ENCODE measurements around the gene SLC7A14. TPM values are rescaled to one million over a fixed set of nuclear protein-coding genes. Genes with fewer than 3 reads are reported as not detected.

The SLC7A14 gene
- total RNA-seq, 1 experiment from 2014 or later: not detected

DNA sequence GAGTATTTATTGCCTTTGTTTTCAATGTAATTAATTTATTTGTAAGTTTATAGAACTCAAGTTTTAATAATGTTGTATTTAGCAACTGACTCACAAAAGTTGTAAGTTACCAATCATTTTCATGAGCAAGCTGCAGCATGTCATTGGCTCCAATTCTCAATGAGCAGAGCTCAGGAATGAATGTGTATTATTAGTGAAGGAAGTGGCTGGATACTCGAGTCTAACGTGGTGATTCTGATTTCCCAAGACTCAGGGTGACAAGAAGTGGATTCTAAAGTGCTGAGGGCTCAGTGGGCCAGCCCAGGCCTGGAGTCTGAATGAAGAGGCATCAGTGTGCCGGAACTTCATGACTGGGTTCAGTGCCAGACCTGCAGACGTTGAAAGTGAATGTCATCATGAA, 127.6 kb downstream of the SLC7A14 start (continued):
- TF ChIP-seq EGR1 (IDR thresholded peaks at IDR 0.05; ENCODE audit: low read depth) (no peak), CBX3 (IDR thresholded peaks at IDR 0.05; ENCODE audit: low read depth) (no peak), SIN3A (IDR thresholded peaks at IDR 0.05; ENCODE audit: low read depth) (no peak), CEBPB (IDR thresholded peaks at IDR 0.05; ENCODE audit: low read depth) (no peak), TCF7L2 (IDR thresholded peaks at IDR 0.05; ENCODE audit: borderline replicate concordance, extremely low read depth, insufficient read depth, insufficient read length) (no peak), YY1 (IDR thresholded peaks at IDR 0.05; ENCODE audit: extremely low read depth, insufficient replicate concordance, low read depth, low read length) (no peak)
- TF ChIP-seq, protein P1, sequence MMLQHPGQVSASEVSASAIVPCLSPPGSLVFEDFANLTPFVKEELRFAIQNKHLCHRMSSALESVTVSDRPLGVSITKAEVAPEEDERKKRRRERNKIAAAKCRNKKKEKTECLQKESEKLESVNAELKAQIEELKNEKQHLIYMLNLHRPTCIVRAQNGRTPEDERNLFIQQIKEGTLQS (IDR thresholded peaks at IDR 0.05): no peak

DNA sequence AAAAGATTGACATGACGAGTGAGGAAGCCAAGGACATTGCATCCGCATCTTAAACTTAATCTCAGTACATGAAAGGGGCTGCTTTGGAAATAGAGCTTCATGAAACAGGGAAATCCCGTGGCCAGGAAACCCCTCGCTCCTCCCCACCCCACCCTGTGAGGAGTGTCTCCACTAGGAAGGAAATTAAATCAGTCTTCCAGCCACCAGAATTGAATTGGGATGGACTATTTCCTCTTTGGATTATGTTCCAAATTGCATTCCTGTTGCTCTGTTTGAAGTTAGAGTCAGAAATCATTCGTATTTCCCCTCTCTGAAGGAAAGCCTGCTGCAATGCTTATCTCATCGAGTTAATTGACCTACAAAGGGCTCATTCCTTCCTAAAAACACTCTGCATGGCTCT, 131.4 kb downstream of the SLC7A14 start:
- no peaks in the 10 kb centered on the region for H3K79me2 ChIP-seq (ENCODE audit: insufficient read depth, low read length)
- H3K4me3 ChIP-seq (replicated peaks in 1 of 2; ENCODE audit: low read depth in 1 of 2, low read length in 2 of 2): no peak overlapping the region
- no peak overlapping the region for H3K9ac ChIP-seq (ENCODE audit: low read length)
- H3K9me2 ChIP-seq (ENCODE audit: insufficient read depth): no peaks in the 10 kb centered on the region
- no peaks in the 10 kb centered on the region for H3K4me1 ChIP-seq (ENCODE audit: control insufficient read depth in 1 of 2, insufficient read depth in 2 of 2, low read length in 2 of 2)
- no peak for TF ChIP-seq FOSL1 (IDR thresholded peaks at IDR 0.05; ENCODE audit: low read depth)
- no peak for TF ChIP-seq EGR1 (IDR thresholded peaks at IDR 0.05; ENCODE audit: low read depth)
- TF ChIP-seq POLR2AphosphoS5 (IDR thresholded peaks at IDR 0.05; ENCODE audit: low read depth, low read length): no peak
- ChIA-PET CTCF (no interaction called here), POLR2A (no interaction called here), RAD21 (ENCODE audit: low non-redundant PET in 1 of 2, low total read pairs in 2 of 2, uncharacterized antibody in 2 of 2, unreplicated experiment in 2 of 2) (no interaction called here)
- no peaks in the 10 kb centered on the region for H3K27me3 ChIP-seq (ENCODE audit: insufficient read depth, low read length)
- DNase-seq (ENCODE audit: low read depth, low spot score): no peak
- BruUV-seq (replicated peaks): no TSS peak
- H3K36me3 ChIP-seq (ENCODE audit: control insufficient read depth in 1 of 2, insufficient read depth in 2 of 2, low read length in 2 of 2): no peaks in the 10 kb centered on the region
- intact Hi-C loops (cut with micrococcal nuclease): no loop called here
- no peak overlapping the region for H2AFZ ChIP-seq (ENCODE audit: low read depth, low read length, poor library complexity, severe bottlenecking)
- no peak for ATAC-seq
- H3K27ac ChIP-seq (ENCODE audit: low read depth, low read length): no peak overlapping the region
- no peaks in the 10 kb centered on the region for H4K20me1 ChIP-seq (ENCODE audit: insufficient read depth)
- H3K4me2 ChIP-seq (ENCODE audit: low read length): no peak overlapping the region
- no peaks in the 10 kb centered on the region for H3K9me3 ChIP-seq (ENCODE audit: control insufficient read depth in 1 of 2, insufficient read depth in 1 of 2, low read depth in 1 of 2, low read length in 2 of 2)

DNA sequence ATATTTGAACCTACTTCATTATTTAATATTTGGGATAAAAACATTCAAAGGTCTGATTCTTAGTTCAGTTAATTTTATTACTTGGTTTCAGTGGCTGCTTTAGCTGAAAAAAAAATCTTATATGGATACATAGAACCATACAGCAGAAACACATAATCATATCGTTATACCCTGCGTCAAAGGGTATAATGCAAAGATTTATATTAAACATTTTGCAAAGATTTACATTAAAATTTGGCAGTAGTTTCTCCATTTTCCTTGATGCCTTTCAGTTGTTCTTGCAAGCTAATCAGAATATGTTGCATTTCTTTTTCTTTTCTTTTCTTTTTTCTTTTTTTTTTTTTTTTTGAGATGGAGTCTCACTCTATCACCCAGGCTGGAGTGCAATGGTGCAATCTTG, 135.8 kb downstream of the SLC7A14 start:
- Histone ChIP-seq H2AFZ (ENCODE audit: low read depth, low read length, poor library complexity, severe bottlenecking) (no peak overlapping the region), H3K9me2 (ENCODE audit: insufficient read depth) (no peaks in the 10 kb centered on the region), H3K4me1 (ENCODE audit: control insufficient read depth in 1 of 2, insufficient read depth in 2 of 2, low read length in 2 of 2) (no peaks in the 10 kb centered on the region), H4K20me1 (ENCODE audit: insufficient read depth) (no peaks in the 10 kb centered on the region), H3K36me3 (ENCODE audit: control insufficient read depth in 1 of 2, insufficient read depth in 2 of 2, low read length in 2 of 2) (no peaks in the 10 kb centered on the region), H3K27ac (ENCODE audit: low read depth, low read length) (no peak overlapping the region), H3K4me2 (ENCODE audit: low read length) (no peak overlapping the region), H3K4me3 (replicated peaks in 1 of 2; ENCODE audit: low read depth in 1 of 2, low read length in 2 of 2) (no peak overlapping the region), H3K9ac (ENCODE audit: low read length) (no peak overlapping the region), H3K79me2 (ENCODE audit: insufficient read depth, low read length) (no peaks in the 10 kb centered on the region), H3K27me3 (ENCODE audit: insufficient read depth, low read length) (no peaks in the 10 kb centered on the region), H3K9me3 (ENCODE audit: control insufficient read depth in 1 of 2, insufficient read depth in 1 of 2, low read depth in 1 of 2, low read length in 2 of 2) (no peaks in the 10 kb centered on the region)
- RAD21 ChIA-PET (ENCODE audit: low non-redundant PET in 1 of 2, low total read pairs in 2 of 2, uncharacterized antibody in 2 of 2, unreplicated experiment in 2 of 2): interaction anchor here in 1 of 2 experiments (0.6 kb wide), 1 partner anchor 610 kb away, joined by 3 read pairs; no protein-coding TSS in a partner anchor
- intact Hi-C loops (cut with micrococcal nuclease): no loop called here
- ATAC-seq: no peak
- POLR2A ChIA-PET: no interaction called here
- BruUV-seq (replicated peaks): no TSS peak
- CTCF ChIA-PET: no interaction called here
- DNase-seq (ENCODE audit: low read depth, low spot score): no peak
- TF ChIP-seq, protein P1 (IDR thresholded peaks at IDR 0.05): no peak
- TF ChIP-seq SIN3A (IDR thresholded peaks at IDR 0.05; ENCODE audit: low read depth) (no peak), SRF (IDR thresholded peaks at IDR 0.05; ENCODE audit: low read depth) (no peak), CEBPB (IDR thresholded peaks at IDR 0.05; ENCODE audit: low read depth) (no peak), ZFX (IDR thresholded peaks at IDR 0.05) (no peak)
